NCI-H1092 (cell line): ENCODE results near the gene USP49.
A peak's percentile ranks its signal among the peaks of the same experiment; 100 is the strongest.

Experiments used
- DNase-seq: peaks from one replicate; lab custom pipeline; 2025; lab: John Stamatoyannopoulos, UW

USP49 gene

GRCh38 chr6:41929924-41930323 lies 34.7 kb upstream of the USP49 start:
- DNase-seq, result no peak

DNA sequence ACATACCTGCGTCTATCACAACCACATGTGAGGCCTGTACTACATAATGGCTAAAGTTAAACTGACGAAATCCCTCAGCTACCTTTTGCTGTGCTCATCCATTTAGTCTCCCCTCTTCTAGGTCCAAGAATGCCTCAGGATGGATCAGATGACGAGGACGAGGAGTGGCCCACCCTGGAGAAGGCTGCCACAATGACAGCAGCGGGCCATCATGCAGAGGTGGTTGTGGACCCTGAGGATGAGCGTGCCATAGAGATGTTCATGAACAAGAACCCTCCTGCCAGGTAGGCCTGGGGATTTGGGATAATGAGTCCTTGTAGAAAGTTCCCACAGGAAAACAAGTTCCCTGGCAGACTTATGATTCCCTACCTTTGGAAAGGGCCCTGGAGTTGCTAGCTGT lies 32.1 kb upstream of the USP49 start:
- DNase-seq, result no peak

DNA sequence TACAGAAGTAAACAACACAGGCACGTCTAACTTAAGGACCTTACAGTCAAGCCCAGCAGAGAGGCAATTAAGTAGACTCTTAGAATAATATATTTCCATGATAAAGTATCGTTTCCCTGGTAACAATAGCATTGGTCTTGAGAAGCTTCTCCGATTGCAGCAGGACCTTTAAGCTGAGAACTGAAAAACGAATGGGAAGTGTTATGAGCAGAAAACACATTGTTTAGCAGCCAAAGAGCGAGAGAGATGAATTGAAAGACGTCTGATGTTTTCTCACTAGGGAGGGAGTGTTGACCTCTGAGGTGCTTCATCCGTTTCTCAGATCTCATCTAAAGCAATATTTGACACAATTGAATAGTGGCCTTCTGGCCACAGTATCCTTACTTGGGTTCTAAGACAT lies 27.0 kb upstream of the USP49 start:
- DNase-seq, result no peak

DNA sequence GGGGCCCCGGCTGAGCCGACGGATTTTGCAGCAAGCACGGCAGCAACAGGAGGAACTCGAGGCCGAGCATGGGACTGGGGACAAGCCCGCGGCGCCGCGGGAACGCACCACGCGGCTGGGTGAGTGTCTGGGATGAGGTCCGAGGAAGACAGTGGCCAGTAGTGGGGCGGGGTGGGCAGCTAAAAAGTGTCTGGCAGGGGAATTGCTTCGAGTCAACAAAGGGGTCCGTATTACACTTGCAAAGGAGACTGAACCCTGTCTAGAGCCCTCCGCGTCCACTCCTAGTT lies 26.5 kb upstream of the USP49 start:
- no peak for DNase-seq

GRCh38 chr6:41920921-41921711 lies 25.9 kb upstream of the USP49 start, which contains the start of the genes BYSL and MED20:
Gene BYSL, plus strand, starts transcription at chr6:41921499. Its CDS starts 64 bp downstream, at chr6:41921563.
Gene MED20, minus strand, starts transcription at chr6:41921139. Its CDS starts 121 bp downstream, at chr6:41921018.
- peak; percentile 70 for DNase-seq

DNA sequence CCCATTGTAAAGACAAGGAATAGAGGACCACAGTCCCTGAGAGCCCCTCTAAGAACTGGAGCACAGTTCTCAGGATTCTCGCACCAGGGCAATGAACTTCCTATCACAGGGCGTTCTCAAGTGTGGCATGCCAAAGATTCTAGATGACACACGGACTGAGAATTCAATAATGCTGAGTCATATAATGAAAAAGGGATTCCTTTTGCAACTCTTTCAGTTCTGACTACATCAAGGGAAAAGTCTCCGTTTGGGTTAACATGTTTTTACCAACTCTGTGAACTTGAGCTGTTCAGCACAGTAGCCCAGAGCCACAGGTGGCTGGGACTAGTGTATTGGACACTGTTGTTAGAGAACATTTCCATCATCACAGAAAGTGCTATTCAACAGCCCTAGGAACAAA lies 22.4 kb upstream of the USP49 start:
- no peak for DNase-seq

DNA sequence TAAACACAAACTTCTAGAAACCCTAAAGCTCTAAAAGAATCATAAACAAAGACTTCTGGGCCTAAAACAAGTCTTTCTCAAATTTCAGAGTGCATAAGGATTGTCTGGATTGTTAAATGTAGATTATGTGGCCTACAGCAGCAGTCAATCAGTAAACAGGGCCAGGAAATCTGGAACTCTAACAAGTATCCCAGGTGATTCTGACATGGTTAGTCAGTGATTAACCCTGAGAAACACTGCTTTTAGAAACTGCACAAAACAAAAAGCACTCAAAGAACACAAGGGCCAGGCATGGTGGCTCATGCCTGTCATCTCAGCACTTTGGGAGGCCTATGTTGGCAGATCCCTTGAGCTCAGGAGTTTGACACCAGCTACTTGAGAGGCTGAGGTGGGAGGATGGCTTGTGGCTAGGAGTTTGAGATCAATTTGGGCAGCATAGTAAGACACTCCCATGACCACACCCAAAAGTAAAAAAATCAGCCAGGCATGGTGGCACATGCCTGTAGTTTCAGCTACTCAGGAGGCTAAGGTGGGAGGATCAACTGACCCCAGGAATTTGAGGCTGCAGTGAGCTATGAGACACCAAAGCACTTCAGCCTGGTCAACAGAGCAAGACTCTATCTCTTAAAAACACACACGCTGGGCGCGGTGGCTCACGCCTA lies 19.8 kb upstream of the USP49 start:
- DNase-seq, result no peak

DNA sequence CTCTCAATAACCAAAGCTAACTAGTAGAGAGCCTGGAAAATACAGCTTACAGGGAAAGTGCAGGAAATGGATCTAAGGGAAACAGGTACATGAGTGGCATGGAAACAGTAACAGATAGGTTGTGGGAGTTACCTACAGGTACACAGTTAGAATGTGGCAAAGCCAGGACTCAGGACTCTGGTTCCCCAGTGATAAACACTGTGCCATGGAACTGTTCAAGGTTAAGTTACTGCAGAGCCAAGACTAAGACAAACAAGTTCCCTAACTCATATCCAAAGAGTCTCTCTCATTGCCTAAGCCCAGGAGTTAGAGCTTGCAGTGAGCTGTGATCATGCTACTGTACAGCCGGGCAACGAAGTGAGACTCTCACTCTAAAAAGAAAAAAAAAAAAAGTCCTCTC lies 19.2 kb upstream of the USP49 start:
- no peak for DNase-seq

- no peak for DNase-seq
These were observed 14.6 kb upstream of the USP49 start for GRCh38 chr6:41909727-41910126.

DNA sequence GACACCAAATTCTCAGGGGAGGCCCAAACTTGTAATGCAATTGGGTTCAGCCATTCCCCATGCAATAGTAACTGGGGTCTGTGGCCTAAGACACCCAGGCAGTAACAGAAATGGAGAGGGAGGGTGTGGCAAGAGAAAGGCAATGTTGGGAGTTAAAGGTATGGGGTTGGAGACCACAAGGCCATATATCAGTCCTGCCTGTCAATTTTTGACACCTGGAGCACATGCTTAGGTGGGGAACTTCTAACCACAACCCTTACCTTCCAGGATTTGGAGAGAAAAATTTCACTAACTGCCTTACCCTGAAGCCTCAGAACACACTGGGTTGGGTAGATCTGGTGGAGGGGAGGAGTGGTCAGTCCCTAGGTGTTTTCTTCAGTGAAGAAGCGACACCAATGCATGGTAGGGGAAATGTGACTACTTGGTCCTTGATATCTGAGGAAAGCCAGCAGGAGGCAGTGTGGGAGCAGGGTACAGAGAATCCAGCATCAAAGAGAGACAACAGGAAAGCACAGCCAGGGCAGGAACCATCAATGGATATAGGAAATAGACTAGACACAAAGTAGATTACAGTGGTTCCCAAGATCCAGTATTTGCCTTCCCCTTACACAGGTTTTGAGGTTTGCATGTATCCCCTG lies 6.8 kb upstream of the USP49 start:
- no peak for DNase-seq

GRCh38 chr6:41900861-41901260 lies 5.7 kb upstream of the USP49 start:
- DNase-seq, result no peak

DNA sequence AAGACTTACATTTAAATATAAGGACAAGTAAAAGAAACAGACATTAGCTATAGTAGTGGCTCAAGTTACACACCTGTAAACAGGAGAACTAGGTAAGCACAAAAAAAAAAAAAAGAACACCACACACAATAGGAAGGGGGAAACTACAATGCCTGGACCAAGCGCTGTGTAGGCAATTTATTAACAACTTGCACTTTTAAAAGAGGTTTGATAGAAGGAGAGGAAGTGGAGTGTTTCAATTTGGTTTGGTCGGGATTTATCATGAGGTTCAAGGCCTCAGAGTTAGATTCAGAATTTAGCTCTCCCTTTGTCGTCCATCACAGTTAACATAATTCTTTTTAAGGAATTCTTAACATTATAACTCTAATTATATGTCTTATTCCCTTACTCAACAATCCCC lies 1.1 kb upstream of the USP49 start:
- no peak for DNase-seq

DNA sequence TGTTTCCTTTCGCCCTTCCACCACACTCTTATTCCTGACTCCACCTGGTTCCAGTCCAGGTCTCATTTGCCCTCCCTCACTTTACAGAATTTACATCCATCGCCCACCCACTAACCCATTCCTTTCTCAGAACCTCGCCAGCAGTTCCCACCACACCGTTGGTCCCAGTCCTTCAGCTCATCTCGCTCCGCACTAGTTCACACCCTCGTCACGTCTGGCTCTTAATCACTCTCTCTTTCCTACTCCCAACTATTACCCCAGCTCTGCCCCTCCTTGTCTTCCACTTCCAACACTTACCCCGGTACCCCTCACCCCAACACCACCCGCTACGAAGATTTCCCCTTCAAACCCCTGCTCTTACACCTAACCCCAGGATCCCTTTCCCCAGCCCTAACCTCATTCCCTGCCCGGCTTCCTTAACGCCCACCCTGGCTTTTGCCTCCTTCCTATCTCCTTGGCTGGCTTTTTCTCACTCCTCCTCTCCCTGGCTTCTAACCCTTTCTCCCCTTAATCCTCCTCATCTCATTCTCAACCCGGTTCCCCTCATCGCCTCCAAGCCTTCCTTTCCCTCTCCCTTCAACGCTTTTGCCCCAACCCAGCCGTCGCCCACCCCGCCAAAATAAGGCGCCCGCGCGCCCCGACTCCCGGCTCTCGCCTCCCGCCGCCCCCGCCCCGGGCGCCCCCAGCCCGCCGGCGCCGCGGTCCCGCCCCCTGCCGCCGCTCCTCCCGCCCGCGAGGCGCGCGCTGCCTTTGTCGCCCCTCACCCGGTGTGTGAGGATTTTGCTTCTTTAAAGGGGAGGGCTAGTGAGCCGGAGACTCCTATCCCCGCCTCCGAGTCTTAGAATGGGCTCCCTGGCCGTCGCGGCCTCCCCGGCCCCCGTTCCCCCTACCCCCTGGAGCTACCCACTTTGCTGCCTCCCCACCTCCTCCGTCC lies 542 bp downstream of the USP49 start:
- DNase-seq, result no peak

- DNase-seq, result no peak
These were observed 2.1 kb downstream of the USP49 start for GRCh38 chr6:41892921-41893564.

DNA sequence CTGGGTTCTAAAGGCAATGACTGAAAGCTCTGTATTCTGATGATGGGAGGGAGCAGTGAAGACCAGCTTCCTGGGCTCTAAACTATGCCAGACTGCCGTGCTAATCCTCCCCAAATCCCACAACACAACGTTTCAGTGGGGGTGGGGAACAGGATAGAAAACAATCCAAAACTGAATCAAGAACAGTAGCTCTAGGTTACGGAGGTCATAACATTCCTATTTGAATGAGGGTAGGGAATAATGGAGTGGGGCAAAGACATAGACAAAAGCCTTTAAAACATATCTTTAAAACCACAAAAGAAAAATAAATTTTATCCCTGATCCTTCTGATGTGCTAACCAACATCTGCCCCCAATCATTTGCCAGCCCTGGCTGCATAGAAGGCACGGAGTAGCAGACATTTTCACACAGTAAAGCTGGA lies 7.8 kb downstream of the USP49 start:
- no peak for DNase-seq

DNA sequence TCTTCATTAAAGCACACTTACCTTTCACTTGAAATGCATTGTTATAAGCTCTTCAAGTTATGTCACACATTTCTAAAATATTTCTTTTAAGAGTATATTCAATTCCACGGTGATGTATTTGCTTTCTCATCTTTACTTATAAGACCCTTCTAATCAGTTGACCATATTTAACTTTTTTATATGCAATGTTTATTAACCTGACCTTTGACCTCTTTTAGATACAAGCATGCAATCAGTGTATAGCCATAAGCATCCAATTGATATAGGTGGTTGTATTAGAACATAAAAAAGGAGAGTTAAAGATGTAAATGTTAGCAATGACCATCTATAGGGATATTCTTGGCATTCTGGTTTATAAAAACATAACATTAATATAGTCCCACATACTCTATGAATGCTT lies 9.2 kb downstream of the USP49 start:
- no peak for DNase-seq

DNA sequence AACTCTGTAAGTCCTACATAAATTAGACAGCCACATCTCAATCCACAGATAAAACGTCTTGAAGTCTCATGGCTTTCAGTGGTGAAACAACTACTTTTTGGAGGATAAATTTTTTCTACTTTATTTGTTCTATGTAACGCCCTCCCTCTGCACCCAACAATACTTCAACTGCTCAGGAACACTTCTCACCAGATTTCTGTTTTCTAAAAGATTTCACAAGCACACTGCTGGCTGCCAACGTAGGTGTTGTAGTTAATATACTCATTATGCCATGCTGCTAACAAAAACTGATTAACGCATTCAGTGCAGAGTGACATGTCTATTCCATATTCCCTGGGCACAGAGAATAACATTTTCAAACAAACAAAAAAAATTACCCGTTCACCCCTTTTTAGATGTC lies 10.2 kb downstream of the USP49 start:
- no peak for DNase-seq

DNA sequence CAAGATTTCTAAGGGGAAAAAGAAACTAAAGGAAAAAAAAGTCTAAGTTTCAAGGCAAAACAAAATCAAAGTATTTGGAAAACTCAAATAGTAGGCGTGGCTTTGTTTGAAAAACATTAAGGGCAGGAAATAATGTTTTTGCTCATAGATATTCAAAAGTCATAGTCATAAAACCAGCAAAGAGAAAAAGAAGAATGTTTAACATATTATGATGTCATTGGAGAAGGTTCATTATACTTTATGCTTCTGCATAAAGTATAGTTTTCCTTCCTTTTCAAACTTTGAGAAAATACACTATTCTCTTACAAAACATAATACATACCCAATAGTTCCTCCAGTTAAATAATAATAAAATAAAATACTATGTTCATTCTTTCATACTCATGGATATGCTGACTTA lies 13.7 kb downstream of the USP49 start:
- no peak for DNase-seq

DNA sequence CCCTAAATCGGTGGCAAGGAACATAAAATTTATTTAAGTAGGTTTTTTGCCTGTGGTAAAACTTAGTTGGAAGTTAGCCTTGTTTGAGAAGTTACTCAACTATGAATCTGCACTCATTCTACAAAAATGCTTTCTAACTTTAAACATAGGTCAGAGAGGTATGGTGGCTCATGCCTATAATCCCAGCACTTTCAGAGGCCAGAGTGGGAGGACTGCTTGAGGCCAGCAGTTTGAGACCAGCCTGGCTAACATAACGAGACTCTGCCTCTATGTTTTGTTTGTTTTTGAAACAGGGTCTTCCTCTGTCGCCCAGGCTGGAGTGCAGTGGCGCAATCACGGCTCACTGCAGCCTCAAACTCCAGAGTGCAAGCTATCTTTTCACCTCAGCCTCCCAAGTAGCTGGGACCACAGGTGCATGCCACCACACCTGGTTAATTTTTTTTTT lies 16.2 kb downstream of the USP49 start:
- DNase-seq, result no peak

DNA sequence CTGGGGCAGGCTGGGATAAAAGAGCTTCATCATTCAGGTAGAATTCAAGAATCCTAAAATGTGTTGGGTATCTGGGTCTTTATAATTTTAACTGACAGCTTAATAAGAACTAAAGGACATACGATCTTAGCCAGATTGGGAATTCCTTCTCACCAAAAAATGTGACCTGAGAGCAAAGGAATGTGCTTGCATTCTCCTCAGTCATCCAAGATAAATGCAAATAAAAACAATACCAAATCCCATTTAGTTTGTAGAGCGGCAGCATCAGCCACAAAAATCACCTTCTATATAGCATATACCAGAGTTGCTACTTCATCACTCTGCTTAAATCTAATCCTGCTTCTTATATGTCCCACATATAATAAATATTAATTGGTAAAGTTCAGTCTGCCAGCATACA lies 16.9 kb downstream of the USP49 start:
- no peak for DNase-seq

- DNase-seq, result no peak
These were observed 18.0 kb downstream of the USP49 start for GRCh38 chr6:41877051-41877680.
